K562 (cell line): ENCODE data around the gene STEAP3. TPM values are rescaled to one million over a fixed set of nuclear protein-coding genes. Genes with fewer than 3 reads are reported as not detected.
A peak's percentile ranks its signal among the peaks of the same experiment; 100 is the strongest.

Experiments used
- ATAC-seq: fragments of 200-7000 bp; cut with Tn5 transposase; 3 replicates; pipeline ENCODE4 v1.9.1; 2020; ENCODE audit warnings: moderate library complexity
- BruUV-seq: library from RNA; stranded (reverse); fragments of 400-500 nt; replicated peaks from 2 replicates; lab custom pipeline; 2021; lab: Mats Ljungman, UMichigan
- CTCF ChIA-PET: fragments of 300-600 bp; formaldehyde crosslinking; extraction: SDS; loops from one replicate; lab custom pipeline; 2021; ENCODE audit warnings: low intra/inter-chr PET ratio; lab: Yijun Ruan, JAX
- POLR2A ChIA-PET: fragments of 300-600, 350-650 bp; sonication (Branson Sonifier 250); formaldehyde crosslinking; extraction: SDS; loops from one replicate; lab custom pipeline; 2021; ENCODE audit warnings: antibody characterized with exemption, inconsistent platforms; lab: Yijun Ruan, JAX
- DNase-seq, 4 experiments: peaks; one replicate each; pipeline versions ENCODE4 v3.0.0 to v3.0.0-alpha.2; 2011 to 2018; ENCODE audit warnings: low spot score in 3 of 4, mixed read lengths in 3 of 4; ENCODE audit errors: extremely low read depth in 1 of 4
- FAIRE-seq: peaks from 2 replicates; lab custom pipeline; 2011; peaks lifted over from hg19 to GRCh38; lab: Jason Lieb, UNC
- H2AFZ ChIP-seq: 2 replicates; pipeline ENCODE4 v1.6.0; 2011; ENCODE audit warnings: low read depth, low read length, control low read depth, inconsistent platforms
- H3K27ac ChIP-seq: fragments of 200-600 bp; 3 replicates; pipeline ENCODE4 v1.8.0; 2011; ENCODE audit warnings: low read depth, mild to moderate bottlenecking, control low read depth, inconsistent platforms, low read length, moderate library complexity, mixed read lengths; ENCODE audit errors: extremely low read depth
- H3K27me3 ChIP-seq, 2 experiments: fragments of 300-600 bp in 1 of 2; 2 replicates in 1 of 2; 3 replicates in 1 of 2; pipeline versions ENCODE4 v1.6.0 to v1.8.0; 2011; ENCODE audit warnings: inconsistent platforms in 2 of 2, low read length in 2 of 2, mild to moderate bottlenecking in 1 of 2, mixed read lengths in 1 of 2, moderate library complexity in 1 of 2; ENCODE audit not compliant: control insufficient read depth in 2 of 2, insufficient read depth in 2 of 2
- H3K36me3 ChIP-seq: fragments of 300-600 bp; 3 replicates; pipeline ENCODE4 v1.8.0; 2011; ENCODE audit warnings: mild to moderate bottlenecking, low read length, inconsistent platforms; ENCODE audit not compliant: control insufficient read depth, insufficient read depth
- H3K4me1 ChIP-seq, 2 experiments: fragments of 200-600 bp in 1 of 2; replicated peaks in 1 of 2; 2 replicates in 1 of 2; 3 replicates in 1 of 2; pipeline versions ENCODE4 v1.5.1 to v1.8.0; 2011; ENCODE audit warnings: inconsistent platforms in 2 of 2, low read length in 2 of 2, mild to moderate bottlenecking in 1 of 2, mixed read lengths in 1 of 2, moderate library complexity in 1 of 2; ENCODE audit not compliant: control insufficient read depth in 2 of 2, insufficient read depth in 2 of 2
- H3K4me2 ChIP-seq: 2 replicates; pipeline ENCODE4 v1.6.1; 2011; ENCODE audit warnings: low read length, control low read depth, inconsistent platforms, mixed read lengths; ENCODE audit not compliant: insufficient read depth
- H3K4me3 ChIP-seq: fragments of 200-600 bp; sonication (generic), shearing (Covaris generic); 2 replicates; pipeline ENCODE4 v1.5.1; 2016; ENCODE audit warnings: control low read depth, inconsistent platforms
- H3K79me2 ChIP-seq: fragments of 200-600 bp; 3 replicates; pipeline ENCODE4 v1.8.0; 2011; ENCODE audit warnings: low read length, inconsistent platforms; ENCODE audit not compliant: control insufficient read depth, insufficient read depth
- H3K9ac ChIP-seq, 2 experiments: 2 replicates each; pipeline versions ENCODE4 v1.6.0 to v1.6.1; 2011; ENCODE audit warnings: low read depth in 2 of 2, low read length in 2 of 2, control low read depth in 1 of 2, inconsistent platforms in 1 of 2, mild to moderate bottlenecking in 1 of 2, mixed read lengths in 1 of 2; ENCODE audit not compliant: insufficient read depth in 1 of 2
- H3K9me1 ChIP-seq: one replicate; pipeline ENCODE4 v1.6.0; 2011; ENCODE audit warnings: inconsistent platforms, mild to moderate bottlenecking, low read length, moderate library complexity; ENCODE audit not compliant: control insufficient read depth, insufficient read depth
- H3K9me3 ChIP-seq: replicated peaks from 2 replicates; pipeline ENCODE4 v1.5.1; 2011; ENCODE audit warnings: low read depth, low read length, inconsistent platforms; ENCODE audit not compliant: control insufficient read depth, insufficient read depth
- H4K20me1 ChIP-seq: replicated peaks from 2 replicates; pipeline ENCODE4 v1.6.1; 2011; ENCODE audit warnings: low read length, inconsistent platforms, mixed read lengths; ENCODE audit not compliant: control insufficient read depth, insufficient read depth
- MBD1 ChIP-seq: fragments of 250-450 bp; sonication (Bioruptor Pico); IDR thresholded peaks from 2 replicates; pipeline ENCODE4 v1.8.0; 2022; ENCODE audit warnings: inconsistent platforms
- RBM25 ChIP-seq: fragments of 200-400 bp; formaldehyde crosslinking; IDR thresholded peaks from 2 replicates; pipeline ENCODE4 v1.6.1; 2018; ENCODE audit warnings: low read length, low read depth, moderate library complexity; ENCODE audit not compliant: severe bottlenecking
- ZNF584 ChIP-seq: fragments of 200-800 bp; sonication (Bioruptor generic); IDR thresholded peaks from 2 replicates; pipeline ENCODE4 v1.6.1; 2016; ENCODE audit warnings: low read depth, mild to moderate bottlenecking, missing genetic modification characterization, missing compliant biosample characterization
- WGBS: fragments of 100-300 bp; shearing (Covaris generic); methylation state at CpG from one replicate; pipeline ENCODE4 v1.1.6; 2016; ENCODE audit warnings: low coverage, mixed read lengths; ENCODE audit not compliant: insufficient coverage; ENCODE audit errors: missing lambda C conversion rate; 5-methylcytosine and 5-hydroxymethylcytosine counted together
- in situ Hi-C: fragments of 300-500 bp; cut with MboI; formaldehyde crosslinking; loops from 4 replicates; pipeline ENCODE4 v1.15.0; 2018; ENCODE audit warnings: inconsistent platforms, mixed read lengths
- intact Hi-C: fragments of 100-400 bp; cut with micrococcal nuclease; formaldehyde crosslinking; loops from 2 replicates; pipeline ENCODE4 v1.14.2; 2022
- polyA plus RNA-seq, 8 experiments: library from polyadenylated mRNA; depleted of rRNA in 4 of 8; stranded (reverse) in 5 of 8; unstranded in 3 of 8; fragments of >200 nt; fragmentation: Nextera tagmentation in 2 of 8; fragmentation: Illumina TruSeq in 1 of 8; extraction: Ambion mirVana in 2 of 8; extraction: Trizol in 1 of 8; gene quantifications; 2 replicates each; pipeline versions ENCODE4 v1.2.1 to v1.2.3, GENCODE V29; 2011 to 2014; ENCODE audit warnings: inconsistent platforms in 1 of 8, missing spikeins in 1 of 8
- total RNA-seq, 7 experiments: library from RNA; depleted of rRNA in 6 of 7; stranded (reverse); fragments of >200 nt in 6 of 7; fragmentation: Illumina TruSeq in 2 of 7; extraction: Trizol in 2 of 7; gene quantifications; 2 replicates each; pipeline versions ENCODE4 v1.2.1 to v1.2.3, GENCODE V29; 2011 to 2021; ENCODE audit warnings: low replicate concordance in 1 of 7
- TF ChIP-seq, protein P1 (sequence below): fragments of 450-650 bp; IDR thresholded peaks from 2 replicates; pipeline ENCODE4 v1.7.1; 2018; ENCODE audit warnings: mild to moderate bottlenecking, low read depth; ENCODE audit not compliant: partially characterized antibody

The STEAP3 gene
- total and polyA plus RNA-seq, 9 of the 15 experiments (the other 6 are each of a cell fraction or from before 2014, with no cell fraction given) = 1.8 to 31.6 (median 9.0) TPM

- intact Hi-C loops (loop anchor here (1.0 to 5.0 kb wide), 3 partner anchors 73 to 409 kb away; no protein-coding TSS in a partner anchor), in situ Hi-C loops (loop anchor here (25.0 kb wide), 2 partner anchors 279 to 404 kb away; no protein-coding TSS in a partner anchor)
- BruUV-seq = no TSS peak
- WGBS = 8% methylated on average over 8 of the region's 8 CpGs
- H3K36me3 ChIP-seq = no peaks in the 10 kb centered on the region
- ChIA-PET POLR2A (interaction anchor here (0.6 to 1.1 kb wide), 2 partner anchors 11 to 105 kb away, joined by 3 read pairs; no protein-coding TSS in a partner anchor), CTCF (interaction anchor here (0.8 to 1.7 kb wide), 5 partner anchors 14 to 281 kb away, joined by 3 to 15 read pairs (median 3); no protein-coding TSS in a partner anchor)
- H3K9me1 ChIP-seq = no peaks in the 10 kb centered on the region
- ATAC-seq (no peak), FAIRE-seq (no peak), DNase-seq (no peak)
- H3K79me2 ChIP-seq = no peaks in the 10 kb centered on the region
- H3K27ac ChIP-seq = no peak overlapping the region
- peaks cover 7% of the 10 kb centered on the region; the same call in 1 of the 2 replicates for H4K20me1 ChIP-seq
- H3K4me2 ChIP-seq = no peak overlapping the region
- H3K9ac ChIP-seq = no peak overlapping the region
- H3K4me3 ChIP-seq = no peak overlapping the region
- H3K9me3 ChIP-seq = no peaks in the 10 kb centered on the region
- no peak overlapping the region for H2AFZ ChIP-seq
- peaks cover 32 to 51% of the 10 kb centered on the region in 2 experiments for H3K27me3 ChIP-seq
- H3K4me1 ChIP-seq = no peaks in the 10 kb centered on the region; a peak in 1 of 5 replicates
- TF ChIP-seq MBD1 (CRISPR knock-in tag) = no peak
- TF ChIP-seq, protein P1, sequence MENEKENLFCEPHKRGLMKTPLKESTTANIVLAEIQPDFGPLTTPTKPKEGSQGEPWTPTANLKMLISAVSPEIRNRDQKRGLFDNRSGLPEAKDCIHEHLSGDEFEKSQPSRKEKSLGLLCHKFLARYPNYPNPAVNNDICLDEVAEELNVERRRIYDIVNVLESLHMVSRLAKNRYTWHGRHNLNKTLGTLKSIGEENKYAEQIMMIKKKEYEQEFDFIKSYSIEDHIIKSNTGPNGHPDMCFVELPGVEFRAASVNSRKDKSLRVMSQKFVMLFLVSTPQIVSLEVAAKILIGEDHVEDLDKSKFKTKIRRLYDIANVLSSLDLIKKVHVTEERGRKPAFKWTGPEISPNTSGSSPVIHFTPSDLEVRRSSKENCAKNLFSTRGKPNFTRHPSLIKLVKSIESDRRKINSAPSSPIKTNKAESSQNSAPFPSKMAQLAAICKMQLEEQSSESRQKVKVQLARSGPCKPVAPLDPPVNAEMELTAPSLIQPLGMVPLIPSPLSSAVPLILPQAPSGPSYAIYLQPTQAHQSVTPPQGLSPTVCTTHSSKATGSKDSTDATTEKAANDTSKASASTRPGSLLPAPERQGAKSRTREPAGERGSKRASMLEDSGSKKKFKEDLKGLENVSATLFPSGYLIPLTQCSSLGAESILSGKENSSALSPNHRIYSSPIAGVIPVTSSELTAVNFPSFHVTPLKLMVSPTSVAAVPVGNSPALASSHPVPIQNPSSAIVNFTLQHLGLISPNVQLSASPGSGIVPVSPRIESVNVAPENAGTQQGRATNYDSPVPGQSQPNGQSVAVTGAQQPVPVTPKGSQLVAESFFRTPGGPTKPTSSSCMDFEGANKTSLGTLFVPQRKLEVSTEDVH = no peak
- TF ChIP-seq ZNF584 = no peak
- TF ChIP-seq RBM25 = peak; percentile 45
Measured at GRCh38 chr2:119291588-119292167, 68.0 kb downstream of the STEAP3 start.
